PFSK-1 (cell line): ENCODE results near the gene NES.

ENCODE experiments used
- FOXP2 ChIP-seq: optimal IDR thresholded peaks from 2 replicates; pipeline ENCODE3; 2011; ENCODE audit warnings: borderline replicate concordance, control low read depth, inconsistent platforms; ENCODE audit not compliant: insufficient read depth; ENCODE audit errors: extremely low read length, extremely low read depth
- POLR2AphosphoS5 ChIP-seq: IDR thresholded peaks from 2 replicates; pipeline ENCODE4 v1.6.1; 2012; ENCODE audit warnings: low read depth, mild to moderate bottlenecking, control low read depth, low read length, moderate library complexity
- SIN3A ChIP-seq: IDR thresholded peaks from 2 replicates; pipeline ENCODE4 v1.6.1; 2012; ENCODE audit warnings: mild to moderate bottlenecking, low read length, moderate library complexity, borderline replicate concordance; ENCODE audit not compliant: insufficient read depth
- TAF1 ChIP-seq: IDR thresholded peaks from 2 replicates; pipeline ENCODE4 v1.6.1; 2012; ENCODE audit warnings: low read length, control low read depth, borderline replicate concordance; ENCODE audit not compliant: insufficient read depth
- TF ChIP-seq, protein P1 (sequence below), 2 experiments: IDR thresholded peaks; 2 replicates each; pipeline versions ENCODE4 v1.6.1 to v1.8.0; 2011 to 2012; ENCODE audit warnings: low read depth in 2 of 2, low read length in 2 of 2, control low read depth in 1 of 2, inconsistent platforms in 1 of 2, mild to moderate bottlenecking in 1 of 2, moderate library complexity in 1 of 2; ENCODE audit not compliant: insufficient read depth in 1 of 2

NES gene

DNA sequence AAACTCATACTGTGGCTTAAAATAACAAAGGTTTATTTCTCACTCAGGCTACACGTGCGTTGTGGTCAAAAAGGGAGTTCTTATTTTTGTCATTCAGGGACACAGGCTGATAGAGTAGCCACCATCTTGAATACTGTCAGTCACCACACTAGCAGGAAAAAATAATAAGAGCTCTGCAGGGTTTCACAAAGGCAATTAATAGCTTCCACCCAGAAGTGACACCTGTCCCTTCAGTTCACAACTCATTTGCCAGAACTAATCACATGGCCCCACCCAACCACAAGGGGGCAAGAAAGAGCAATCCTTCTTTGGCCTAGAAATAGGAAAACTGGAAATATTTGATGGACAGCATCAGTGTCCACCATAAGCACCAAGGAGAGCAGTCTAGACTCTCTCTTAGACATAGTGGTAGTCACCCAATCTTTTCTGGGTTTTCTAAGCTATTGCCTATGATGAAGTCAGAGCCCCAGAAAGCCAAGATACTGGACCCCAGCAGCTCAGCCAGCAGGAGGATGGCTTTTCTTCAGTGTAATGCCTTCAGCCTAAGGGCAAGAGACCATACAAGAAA lies 49.8 kb downstream of the NES start:
- no peak for TF ChIP-seq POLR2AphosphoS5
- TF ChIP-seq, protein P1, sequence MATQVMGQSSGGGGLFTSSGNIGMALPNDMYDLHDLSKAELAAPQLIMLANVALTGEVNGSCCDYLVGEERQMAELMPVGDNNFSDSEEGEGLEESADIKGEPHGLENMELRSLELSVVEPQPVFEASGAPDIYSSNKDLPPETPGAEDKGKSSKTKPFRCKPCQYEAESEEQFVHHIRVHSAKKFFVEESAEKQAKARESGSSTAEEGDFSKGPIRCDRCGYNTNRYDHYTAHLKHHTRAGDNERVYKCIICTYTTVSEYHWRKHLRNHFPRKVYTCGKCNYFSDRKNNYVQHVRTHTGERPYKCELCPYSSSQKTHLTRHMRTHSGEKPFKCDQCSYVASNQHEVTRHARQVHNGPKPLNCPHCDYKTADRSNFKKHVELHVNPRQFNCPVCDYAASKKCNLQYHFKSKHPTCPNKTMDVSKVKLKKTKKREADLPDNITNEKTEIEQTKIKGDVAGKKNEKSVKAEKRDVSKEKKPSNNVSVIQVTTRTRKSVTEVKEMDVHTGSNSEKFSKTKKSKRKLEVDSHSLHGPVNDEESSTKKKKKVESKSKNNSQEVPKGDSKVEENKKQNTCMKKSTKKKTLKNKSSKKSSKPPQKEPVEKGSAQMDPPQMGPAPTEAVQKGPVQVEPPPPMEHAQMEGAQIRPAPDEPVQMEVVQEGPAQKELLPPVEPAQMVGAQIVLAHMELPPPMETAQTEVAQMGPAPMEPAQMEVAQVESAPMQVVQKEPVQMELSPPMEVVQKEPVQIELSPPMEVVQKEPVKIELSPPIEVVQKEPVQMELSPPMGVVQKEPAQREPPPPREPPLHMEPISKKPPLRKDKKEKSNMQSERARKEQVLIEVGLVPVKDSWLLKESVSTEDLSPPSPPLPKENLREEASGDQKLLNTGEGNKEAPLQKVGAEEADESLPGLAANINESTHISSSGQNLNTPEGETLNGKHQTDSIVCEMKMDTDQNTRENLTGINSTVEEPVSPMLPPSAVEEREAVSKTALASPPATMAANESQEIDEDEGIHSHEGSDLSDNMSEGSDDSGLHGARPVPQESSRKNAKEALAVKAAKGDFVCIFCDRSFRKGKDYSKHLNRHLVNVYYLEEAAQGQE (IDR thresholded peaks at IDR 0.05; ENCODE audit: insufficient read depth in 1 of 2, low read depth in 2 of 2, low read length in 2 of 2) = peak; percentile 64 to 91; a peak in 3 of 4 replicates
- TF ChIP-seq TAF1 = no peak
- TF ChIP-seq SIN3A = no peak

DNA sequence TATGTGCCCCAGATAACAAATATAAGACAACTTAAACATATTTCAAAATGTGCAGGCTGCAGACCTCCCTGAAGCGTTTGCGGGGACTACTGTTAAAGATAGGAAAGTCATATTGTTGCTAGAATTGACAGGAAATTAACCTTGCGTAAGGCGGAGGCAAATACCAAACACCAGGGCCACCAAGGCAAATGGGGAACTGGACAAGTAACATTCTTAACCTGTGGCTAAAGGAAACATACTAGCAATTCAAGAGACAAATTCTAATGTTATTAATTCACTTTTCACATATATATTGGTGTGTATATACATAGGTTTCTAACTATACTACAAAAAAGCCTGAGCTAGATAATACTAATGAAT lies 51.1 kb downstream of the NES start:
- TF ChIP-seq, protein P1 (IDR thresholded peaks at IDR 0.05; ENCODE audit: insufficient read depth in 1 of 2, low read depth in 2 of 2, low read length in 2 of 2) = no peak
- TF ChIP-seq SIN3A = no peak
- no peak for TF ChIP-seq TAF1
- no peak for TF ChIP-seq FOXP2
- no peak for TF ChIP-seq POLR2AphosphoS5

DNA sequence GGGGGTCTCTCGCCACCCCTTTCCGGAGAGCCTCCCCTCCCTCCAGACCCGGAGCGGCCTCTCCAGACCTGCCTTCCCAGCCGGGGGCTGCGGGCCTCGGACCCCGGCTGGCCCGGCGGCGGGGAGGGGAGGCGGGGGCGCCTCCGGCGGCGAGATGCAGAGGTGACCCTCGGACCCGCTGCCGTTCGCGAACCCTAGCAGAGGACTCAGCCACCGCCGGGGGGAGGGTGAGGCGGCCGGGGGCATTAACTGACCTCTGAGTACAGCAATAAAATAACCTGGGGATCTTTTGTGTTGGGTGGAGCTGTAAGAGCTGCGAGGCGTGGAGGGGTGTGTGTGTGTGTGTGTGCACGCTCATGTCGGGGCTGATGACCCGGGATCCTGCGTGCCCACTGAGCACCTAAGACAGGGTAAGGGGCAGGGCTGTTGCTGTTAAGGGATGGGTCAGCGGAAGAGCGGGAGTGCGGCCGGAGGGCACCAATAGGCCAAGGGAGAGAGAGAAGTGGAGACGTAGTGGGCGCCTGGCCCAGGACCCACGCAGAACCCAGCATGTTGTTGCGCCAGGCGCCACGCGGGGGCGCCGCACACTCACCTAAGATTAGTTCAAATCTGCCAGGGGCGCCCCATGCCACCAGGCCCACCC lies 51.6 kb downstream of the NES start:
- no peak for TF ChIP-seq FOXP2
- TF ChIP-seq, protein P1 (IDR thresholded peaks at IDR 0.05; ENCODE audit: insufficient read depth in 1 of 2, low read depth in 2 of 2, low read length in 2 of 2) = no peak
- no peak for TF ChIP-seq TAF1
- no peak for TF ChIP-seq SIN3A
- TF ChIP-seq POLR2AphosphoS5 = no peak

DNA sequence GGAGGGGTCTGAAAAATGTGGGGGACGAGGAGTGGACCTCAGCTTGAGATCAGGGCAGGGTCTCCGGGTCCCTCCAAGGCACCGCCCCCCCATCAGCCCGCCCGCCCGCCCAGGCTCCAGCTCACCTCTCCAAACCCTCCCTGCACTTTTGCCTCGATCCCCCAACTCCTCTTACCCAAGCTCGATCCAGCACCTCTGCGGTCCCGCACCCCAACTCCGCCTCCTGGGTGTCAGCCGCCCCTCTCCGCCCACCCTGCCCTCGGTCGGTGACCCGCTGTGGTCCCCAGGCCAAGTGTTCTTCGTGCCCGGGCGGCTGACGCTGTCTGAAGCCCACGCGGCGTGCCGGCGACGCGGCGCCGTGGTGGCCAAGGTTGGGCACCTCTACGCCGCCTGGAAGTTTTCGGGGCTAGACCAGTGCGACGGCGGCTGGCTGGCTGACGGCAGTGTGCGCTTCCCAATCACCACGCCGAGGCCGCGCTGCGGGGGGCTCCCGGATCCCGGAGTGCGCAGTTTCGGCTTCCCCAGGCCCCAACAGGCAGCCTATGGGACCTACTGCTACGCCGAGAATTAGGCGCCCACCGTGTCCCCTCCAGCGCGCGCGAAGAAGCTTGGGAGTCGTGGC lies 52.3 kb downstream of the NES start:
- no peak for TF ChIP-seq FOXP2
- TF ChIP-seq, protein P1 (IDR thresholded peaks at IDR 0.05; ENCODE audit: insufficient read depth in 1 of 2, low read depth in 2 of 2, low read length in 2 of 2) = no peak
- no peak for TF ChIP-seq SIN3A
